Measurements from ENCODE around the gene ACAA1. TPM values are rescaled to one million over a fixed set of nuclear protein-coding genes. Genes with fewer than 3 reads are reported as not detected.

Gene ACAA1
- total RNA-seq, 1 experiment from 2014 or later = 52.0 TPM

DNA sequence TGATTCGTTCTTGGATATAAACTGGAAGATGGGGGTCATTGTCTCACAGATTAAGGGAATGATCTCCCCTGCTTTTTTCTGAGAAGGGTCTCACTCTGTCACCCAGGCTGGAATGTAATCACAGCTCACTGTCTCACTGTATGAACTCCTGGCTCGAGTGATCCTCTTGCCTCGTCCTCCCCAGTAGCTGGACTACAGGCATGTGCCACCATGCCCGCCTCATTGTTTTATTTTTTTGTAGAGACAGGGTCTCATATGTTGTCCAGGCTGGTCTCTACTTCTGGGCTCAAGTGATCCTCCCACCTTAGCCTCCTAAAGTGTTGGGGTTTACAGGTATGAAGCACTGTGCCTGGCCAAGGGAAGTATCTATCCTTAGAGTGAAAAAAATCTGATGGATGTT, 33.8 kb upstream of the ACAA1 start:
- H3K9me3 ChIP-seq (ENCODE audit: control insufficient read depth, insufficient read depth, low read depth, low read length) = no peaks in the 10 kb centered on the region
- POLR2A ChIA-PET = interaction anchor here (0.5 kb wide), 1 partner anchor 158 kb away, joined by 13 read pairs; no protein-coding TSS in a partner anchor
- ATAC-seq = no peak
- H3K4me1 ChIP-seq (ENCODE audit: control insufficient read depth, insufficient read depth, low read length) = peaks cover 26% of the 10 kb centered on the region
- no peak for TF ChIP-seq SIN3A (IDR thresholded peaks at IDR 0.05; ENCODE audit: borderline replicate concordance, insufficient read depth, low read depth, low read length)
- TF ChIP-seq, protein P1, sequence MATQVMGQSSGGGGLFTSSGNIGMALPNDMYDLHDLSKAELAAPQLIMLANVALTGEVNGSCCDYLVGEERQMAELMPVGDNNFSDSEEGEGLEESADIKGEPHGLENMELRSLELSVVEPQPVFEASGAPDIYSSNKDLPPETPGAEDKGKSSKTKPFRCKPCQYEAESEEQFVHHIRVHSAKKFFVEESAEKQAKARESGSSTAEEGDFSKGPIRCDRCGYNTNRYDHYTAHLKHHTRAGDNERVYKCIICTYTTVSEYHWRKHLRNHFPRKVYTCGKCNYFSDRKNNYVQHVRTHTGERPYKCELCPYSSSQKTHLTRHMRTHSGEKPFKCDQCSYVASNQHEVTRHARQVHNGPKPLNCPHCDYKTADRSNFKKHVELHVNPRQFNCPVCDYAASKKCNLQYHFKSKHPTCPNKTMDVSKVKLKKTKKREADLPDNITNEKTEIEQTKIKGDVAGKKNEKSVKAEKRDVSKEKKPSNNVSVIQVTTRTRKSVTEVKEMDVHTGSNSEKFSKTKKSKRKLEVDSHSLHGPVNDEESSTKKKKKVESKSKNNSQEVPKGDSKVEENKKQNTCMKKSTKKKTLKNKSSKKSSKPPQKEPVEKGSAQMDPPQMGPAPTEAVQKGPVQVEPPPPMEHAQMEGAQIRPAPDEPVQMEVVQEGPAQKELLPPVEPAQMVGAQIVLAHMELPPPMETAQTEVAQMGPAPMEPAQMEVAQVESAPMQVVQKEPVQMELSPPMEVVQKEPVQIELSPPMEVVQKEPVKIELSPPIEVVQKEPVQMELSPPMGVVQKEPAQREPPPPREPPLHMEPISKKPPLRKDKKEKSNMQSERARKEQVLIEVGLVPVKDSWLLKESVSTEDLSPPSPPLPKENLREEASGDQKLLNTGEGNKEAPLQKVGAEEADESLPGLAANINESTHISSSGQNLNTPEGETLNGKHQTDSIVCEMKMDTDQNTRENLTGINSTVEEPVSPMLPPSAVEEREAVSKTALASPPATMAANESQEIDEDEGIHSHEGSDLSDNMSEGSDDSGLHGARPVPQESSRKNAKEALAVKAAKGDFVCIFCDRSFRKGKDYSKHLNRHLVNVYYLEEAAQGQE (IDR thresholded peaks at IDR 0.05; ENCODE audit: insufficient read depth in 1 of 2, low read depth in 2 of 2, low read length in 1 of 2) = no peak
- TF ChIP-seq, protein P2, sequence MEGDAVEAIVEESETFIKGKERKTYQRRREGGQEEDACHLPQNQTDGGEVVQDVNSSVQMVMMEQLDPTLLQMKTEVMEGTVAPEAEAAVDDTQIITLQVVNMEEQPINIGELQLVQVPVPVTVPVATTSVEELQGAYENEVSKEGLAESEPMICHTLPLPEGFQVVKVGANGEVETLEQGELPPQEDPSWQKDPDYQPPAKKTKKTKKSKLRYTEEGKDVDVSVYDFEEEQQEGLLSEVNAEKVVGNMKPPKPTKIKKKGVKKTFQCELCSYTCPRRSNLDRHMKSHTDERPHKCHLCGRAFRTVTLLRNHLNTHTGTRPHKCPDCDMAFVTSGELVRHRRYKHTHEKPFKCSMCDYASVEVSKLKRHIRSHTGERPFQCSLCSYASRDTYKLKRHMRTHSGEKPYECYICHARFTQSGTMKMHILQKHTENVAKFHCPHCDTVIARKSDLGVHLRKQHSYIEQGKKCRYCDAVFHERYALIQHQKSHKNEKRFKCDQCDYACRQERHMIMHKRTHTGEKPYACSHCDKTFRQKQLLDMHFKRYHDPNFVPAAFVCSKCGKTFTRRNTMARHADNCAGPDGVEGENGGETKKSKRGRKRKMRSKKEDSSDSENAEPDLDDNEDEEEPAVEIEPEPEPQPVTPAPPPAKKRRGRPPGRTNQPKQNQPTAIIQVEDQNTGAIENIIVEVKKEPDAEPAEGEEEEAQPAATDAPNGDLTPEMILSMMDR (IDR thresholded peaks at IDR 0.05) = no peak
- no TSS peak for BruUV-seq (replicated peaks)
- no peaks in the 10 kb centered on the region for H3K27me3 ChIP-seq (ENCODE audit: control insufficient read depth, insufficient read depth, low read length)
- intact Hi-C loops (cut with micrococcal nuclease; ENCODE audit: unreplicated experiment) (no loop called here), in situ Hi-C loops (cut with HindIII; ENCODE audit: low pct_unique_long_range_greater_than_20kb, low sequenced_read_pairs) (no loop called here)
- CTCF ChIA-PET = no interaction called here
- peaks cover 4% of the 10 kb centered on the region; the same call in 1 of the 2 replicates for H3K36me3 ChIP-seq (ENCODE audit: control insufficient read depth, insufficient read depth, low read length)
- no peak for DNase-seq (ENCODE audit: low read depth, low spot score)
- H3K27ac ChIP-seq (ENCODE audit: low read length) = no peak overlapping the region
- H3K4me3 ChIP-seq (ENCODE audit: low read depth in 2 of 2, low read length in 2 of 2) = no peak overlapping the region

- Histone ChIP-seq H3K9me3 (ENCODE audit: control insufficient read depth, insufficient read depth, low read depth, low read length) (no peaks in the 10 kb centered on the region), H3K4me3 (ENCODE audit: low read depth in 2 of 2, low read length in 2 of 2) (no peak overlapping the region), H3K27me3 (ENCODE audit: control insufficient read depth, insufficient read depth, low read length) (no peaks in the 10 kb centered on the region), H3K4me1 (ENCODE audit: control insufficient read depth, insufficient read depth, low read length) (peaks cover 19% of the 10 kb centered on the region), H3K36me3 (ENCODE audit: control insufficient read depth, insufficient read depth, low read length) (peaks cover 4% of the 10 kb centered on the region; the same call in 1 of the 2 replicates), H3K27ac (ENCODE audit: low read length) (no peak overlapping the region)
- ATAC-seq (no peak), DNase-seq (ENCODE audit: low read depth, low spot score) (no peak)
- ChIA-PET POLR2A (no interaction called here), CTCF (no interaction called here)
- intact Hi-C loops (cut with micrococcal nuclease; ENCODE audit: unreplicated experiment) (no loop called here), in situ Hi-C loops (cut with HindIII; ENCODE audit: low pct_unique_long_range_greater_than_20kb, low sequenced_read_pairs) (no loop called here)
- no TSS peak for BruUV-seq (replicated peaks)
- TF ChIP-seq SIN3A (IDR thresholded peaks at IDR 0.05; ENCODE audit: borderline replicate concordance, insufficient read depth, low read depth, low read length) (no peak), POLR2AphosphoS5 (IDR thresholded peaks at IDR 0.05; ENCODE audit: low read depth, low read length) (no peak), TCF7L2 (IDR thresholded peaks at IDR 0.05; ENCODE audit: low read depth, low read length) (no peak)
- TF ChIP-seq, protein P1 (IDR thresholded peaks at IDR 0.05; ENCODE audit: insufficient read depth in 1 of 2, low read depth in 2 of 2, low read length in 1 of 2) = no peak
- TF ChIP-seq, protein P2 (IDR thresholded peaks at IDR 0.05) = no peak
These were observed 32.0 kb upstream of the ACAA1 start for GRCh38 chr3:38169027-38169317.
